WTC11 (cell line): ENCODE results near the gene BDH1. TPM values are rescaled to one million over a fixed set of nuclear protein-coding genes. Genes with fewer than 3 reads are reported as not detected.

ENCODE experiments used
- ATAC-seq: fragments of 200-7000 bp; cut with Tn5 transposase; 2 replicates; pipeline ENCODE4 v1.10.0; 2021; ENCODE audit warnings: mild to moderate bottlenecking, moderate library complexity
- CTCF ChIA-PET: fragments of 300-600 bp; sonication (Branson Sonifier 250); formaldehyde crosslinking; loops from one replicate; lab custom pipeline; 2021; ENCODE audit warnings: antibody characterized with exemption; lab: Charles Lee
- POLR2A ChIA-PET: fragments of 350-600 bp; sonication (Branson Sonifier 250); formaldehyde crosslinking; loops from one replicate; lab custom pipeline; 2021; ENCODE audit warnings: antibody characterized with exemption; lab: Charles Lee
- DNase-seq: peaks from one replicate; pipeline ENCODE4 v3.0.0; 2021; ENCODE audit warnings: low spot score
- H3K27ac Mint-ChIP-seq: 2 replicates; pipeline ENCODE4 v1.8.0; 2021; ENCODE audit warnings: mixed read lengths
- H3K27me3 Mint-ChIP-seq: 2 replicates; pipeline ENCODE4 v1.8.0; 2021; ENCODE audit warnings: low read depth, mild to moderate bottlenecking, moderate library complexity, mixed read lengths
- H3K36me3 Mint-ChIP-seq: 2 replicates; pipeline ENCODE4 v1.8.0; 2021; ENCODE audit warnings: mixed read lengths
- H3K4me1 Mint-ChIP-seq: 2 replicates; pipeline ENCODE4 v1.8.0; 2022; ENCODE audit warnings: mixed read lengths
- H3K4me3 Mint-ChIP-seq: 2 replicates; pipeline ENCODE4 v1.8.0; 2021; ENCODE audit warnings: mild to moderate bottlenecking, moderate library complexity, mixed read lengths
- H3K9me3 Mint-ChIP-seq: 2 replicates; pipeline ENCODE4 v1.8.0; 2021; ENCODE audit warnings: mixed read lengths
- ATF1 ChIP-seq: sonication (generic); formaldehyde crosslinking; IDR thresholded peaks from 2 replicates; pipeline ENCODE4 v1.8.1; 2023; ENCODE audit warnings: mild to moderate bottlenecking, moderate library complexity, missing genetic modification reagents
- E2F4 ChIP-seq: sonication (generic); formaldehyde crosslinking; IDR thresholded peaks from 2 replicates; pipeline ENCODE4 v1.8.1; 2022; ENCODE audit warnings: low read depth, mild to moderate bottlenecking, moderate library complexity, missing genetic modification reagents, borderline replicate concordance
- ETV6 ChIP-seq: sonication (generic); formaldehyde crosslinking; IDR thresholded peaks from 2 replicates; pipeline ENCODE4 v1.8.1; 2022; ENCODE audit warnings: mild to moderate bottlenecking, missing genetic modification reagents
- FOXP1 ChIP-seq: sonication (generic); formaldehyde crosslinking; IDR thresholded peaks from 2 replicates; pipeline ENCODE4 v1.8.0; 2022; ENCODE audit warnings: missing genetic modification reagents, mild to moderate bottlenecking, moderate library complexity, borderline replicate concordance
- JUN ChIP-seq: sonication (generic); formaldehyde crosslinking; IDR thresholded peaks from 2 replicates; pipeline ENCODE4 v1.8.0; 2023; ENCODE audit warnings: mild to moderate bottlenecking, missing genetic modification reagents
- MAX ChIP-seq: sonication (generic); formaldehyde crosslinking; IDR thresholded peaks from 2 replicates; pipeline ENCODE4 v1.8.0; 2022; ENCODE audit warnings: mild to moderate bottlenecking, missing genetic modification reagents
- MYBL2 ChIP-seq: sonication (generic); formaldehyde crosslinking; IDR thresholded peaks from 2 replicates; pipeline ENCODE4 v1.8.1; 2023; ENCODE audit warnings: mild to moderate bottlenecking, moderate library complexity, missing genetic modification reagents
- NFYB ChIP-seq: sonication (generic); formaldehyde crosslinking; conservative IDR thresholded peaks from 2 replicates; pipeline ENCODE4 v1.8.0; 2022; ENCODE audit warnings: low read depth, missing genetic modification reagents
- NR1H2 ChIP-seq: sonication (generic); formaldehyde crosslinking; IDR thresholded peaks from 2 replicates; pipeline ENCODE4 v1.9.0; 2021; ENCODE audit warnings: mild to moderate bottlenecking, moderate library complexity, missing genetic modification reagents
- SP1 ChIP-seq: sonication (generic); formaldehyde crosslinking; conservative IDR thresholded peaks from 2 replicates; pipeline ENCODE4 v1.8.1; 2022; ENCODE audit warnings: missing genetic modification reagents
- TEAD1 ChIP-seq: sonication (generic); formaldehyde crosslinking; IDR thresholded peaks from 2 replicates; pipeline ENCODE4 v1.8.0; 2022; ENCODE audit warnings: mild to moderate bottlenecking, missing genetic modification reagents
- TEAD4 ChIP-seq: sonication (generic); formaldehyde crosslinking; IDR thresholded peaks from 2 replicates; pipeline ENCODE4 v1.8.0; 2022; ENCODE audit warnings: mild to moderate bottlenecking, missing genetic modification reagents
- USF1 ChIP-seq: sonication (generic); formaldehyde crosslinking; IDR thresholded peaks from 2 replicates; pipeline ENCODE4 v1.8.0; 2022; ENCODE audit warnings: mild to moderate bottlenecking, missing genetic modification reagents
- USF2 ChIP-seq: sonication (generic); formaldehyde crosslinking; IDR thresholded peaks from 2 replicates; pipeline ENCODE4 v1.8.1; 2023; ENCODE audit warnings: mild to moderate bottlenecking, missing genetic modification reagents, moderate library complexity
- ZBTB43 ChIP-seq: sonication (generic); formaldehyde crosslinking; IDR thresholded peaks from 2 replicates; pipeline ENCODE4 v1.8.1; 2023; ENCODE audit warnings: mild to moderate bottlenecking, missing genetic modification reagents
- ZNF219 ChIP-seq: sonication (generic); formaldehyde crosslinking; IDR thresholded peaks from 2 replicates; pipeline ENCODE4 v1.8.0; 2023; ENCODE audit warnings: missing genetic modification reagents, mild to moderate bottlenecking, borderline replicate concordance
- ZNF263 ChIP-seq: sonication (generic); formaldehyde crosslinking; IDR thresholded peaks from 2 replicates; pipeline ENCODE4 v1.8.1; 2022; ENCODE audit warnings: low read depth, mild to moderate bottlenecking, moderate library complexity, missing genetic modification reagents
- ZNF317 ChIP-seq: sonication (generic); formaldehyde crosslinking; IDR thresholded peaks from 2 replicates; pipeline ENCODE4 v1.8.1; 2023; ENCODE audit warnings: low read depth, mild to moderate bottlenecking, moderate library complexity, missing genetic modification reagents, borderline replicate concordance
- ZNF423 ChIP-seq: fragments of 250-450 bp; sonication (Bioruptor Pico); IDR thresholded peaks from 2 replicates; pipeline ENCODE4 v2.1.2; 2022; ENCODE audit warnings: mild to moderate bottlenecking, moderate library complexity
- ZNF671 ChIP-seq: fragments of 250-450 bp; sonication (Bioruptor Pico); IDR thresholded peaks from 2 replicates; pipeline ENCODE4 v1.8.0; 2021; ENCODE audit warnings: mild to moderate bottlenecking
- total RNA-seq: library from RNA; stranded (reverse); gene quantifications from 3 replicates; pipeline ENCODE4 v1.2.3, GENCODE V29; 2021

BDH1 gene
- total RNA-seq, 1 experiment from 2014 or later: 26.8 TPM

GRCh38 chr3:197501879-197502620, 53.7 kb downstream of the BDH1 start (continued):
- TF ChIP-seq E2F4 (CRISPR knock-in tag): no peak
- TF ChIP-seq NR1H2: no peak
- TF ChIP-seq ZNF423 (CRISPR knock-in tag): no peak
- no peak for TF ChIP-seq ZNF219 (CRISPR knock-in tag)
- TF ChIP-seq JUN: no peak
- TF ChIP-seq ZBTB43 (CRISPR knock-in tag): no peak
- 0 out of 2 replicates have a peak, but pooled peaks have one; percentile 66 for TF ChIP-seq MAX (CRISPR knock-in tag)
- peak; percentile 62; the same call in 1 of the 2 replicates for TF ChIP-seq FOXP1 (CRISPR knock-in tag)
- no peak for TF ChIP-seq TEAD1 (CRISPR knock-in tag)
- TF ChIP-seq ATF1 (CRISPR knock-in tag): no peak
- no peak for TF ChIP-seq TEAD4
- TF ChIP-seq ZNF263: no peak
- TF ChIP-seq MYBL2 (CRISPR knock-in tag): no peak
- TF ChIP-seq ETV6: peak; percentile 28; the same call in 1 of the 2 replicates
- TF ChIP-seq SP1 (CRISPR knock-in tag): 0 out of 2 replicates have a peak, but pooled peaks have one; percentile 37
- no peak for TF ChIP-seq ZNF317 (CRISPR knock-in tag)
- no peak for TF ChIP-seq ZNF671 (CRISPR knock-in tag)

GRCh38 chr3:197501496-197501878, 54.3 kb downstream of the BDH1 start:
- ATAC-seq: peak; percentile 8; the same call in 1 of the 2 replicates
- TF ChIP-seq TEAD4: no peak
- 0 out of 2 replicates have a peak, but pooled peaks have one; percentile 15 for TF ChIP-seq NFYB (CRISPR knock-in tag)
- peak; percentile 89 for TF ChIP-seq USF1 (CRISPR knock-in tag)
- peak; percentile 87 for TF ChIP-seq USF2 (CRISPR knock-in tag)
- TF ChIP-seq E2F4 (CRISPR knock-in tag): no peak

More at GRCh38 chr3:197501496-197501878, 54.3 kb downstream of the BDH1 start:
- no peak for DNase-seq
- no peak overlapping the region for H3K27ac Mint-ChIP-seq
- no peaks in the 10 kb centered on the region for H3K4me1 Mint-ChIP-seq
- H3K36me3 Mint-ChIP-seq: peaks cover 7% of the 10 kb centered on the region
- H3K4me3 Mint-ChIP-seq: no peak overlapping the region
- ChIA-PET POLR2A (interaction anchor here (1.3 kb wide), 1 partner anchor 14 kb away, joined by 3 read pairs; no protein-coding TSS in a partner anchor), CTCF (interaction anchor here (0.7 to 2.4 kb wide), 26 partner anchors 8 to 522 kb away, joined by 3 to 30 read pairs (median 4); partner anchors contain the start of gene MELTF)
- peaks cover 7% of the 10 kb centered on the region for H3K27me3 Mint-ChIP-seq
- peaks cover 26% of the 10 kb centered on the region for H3K9me3 Mint-ChIP-seq
